ENCODE measurements around the gene GPC3.

GPC3 gene

GRCh38 chrX:134006484-134007161 lies 21.2 kb upstream of the GPC3 start:
- Histone ChIP-seq H3K4me1 (ENCODE audit: insufficient read depth, insufficient read length) (no peaks in the 10 kb centered on the region), H3K27me3 (ENCODE audit: insufficient read depth, insufficient read length) (no peaks in the 10 kb centered on the region), H3K36me3 (ENCODE audit: insufficient read depth, insufficient read length, low read length) (no peaks in the 10 kb centered on the region), H3K4me3 (ENCODE audit: insufficient read length, low read depth) (no peak overlapping the region), H3K9me3 (ENCODE audit: insufficient read depth, low read length) (no peaks in the 10 kb centered on the region), H3K9ac (ENCODE audit: insufficient read length, low read depth) (no peak overlapping the region)
- no peak for DNase-seq (ENCODE audit: low read depth, low spot score)
- TF ChIP-seq SUZ12 (IDR thresholded peaks at IDR 0.05; ENCODE audit: extremely low read depth, insufficient read depth, insufficient read length) = no peak
- no peak for TF ChIP-seq YY1 (IDR thresholded peaks at IDR 0.05; ENCODE audit: insufficient read depth, insufficient read length)
- no peak for TF ChIP-seq ZNF274 (IDR thresholded peaks at IDR 0.05; ENCODE audit: low read depth, low read length)

- Histone ChIP-seq H3K27me3 (ENCODE audit: insufficient read depth, insufficient read length) (no peaks in the 10 kb centered on the region), H3K9ac (ENCODE audit: insufficient read length, low read depth) (no peak overlapping the region), H3K9me3 (ENCODE audit: insufficient read depth, low read length) (no peaks in the 10 kb centered on the region), H3K36me3 (ENCODE audit: insufficient read depth, insufficient read length, low read length) (no peaks in the 10 kb centered on the region), H3K4me1 (ENCODE audit: insufficient read depth, insufficient read length) (no peaks in the 10 kb centered on the region), H3K4me3 (ENCODE audit: insufficient read length, low read depth) (no peak overlapping the region)
- TF ChIP-seq ZNF274 (IDR thresholded peaks at IDR 0.05; ENCODE audit: low read depth, low read length) (no peak), YY1 (IDR thresholded peaks at IDR 0.05; ENCODE audit: insufficient read depth, insufficient read length) (no peak), SUZ12 (IDR thresholded peaks at IDR 0.05; ENCODE audit: extremely low read depth, insufficient read depth, insufficient read length) (no peak)
- DNase-seq (ENCODE audit: low read depth, low spot score) = no peak
Observed at GRCh38 chrX:134004084-134004483, 18.7 kb upstream of the GPC3 start.

GRCh38 chrX:134002921-134003615 lies 17.7 kb upstream of the GPC3 start:
- Histone ChIP-seq H3K27me3 (ENCODE audit: insufficient read depth, insufficient read length) (no peaks in the 10 kb centered on the region), H3K4me1 (ENCODE audit: insufficient read depth, insufficient read length) (no peaks in the 10 kb centered on the region), H3K9me3 (ENCODE audit: insufficient read depth, low read length) (no peaks in the 10 kb centered on the region), H3K9ac (ENCODE audit: insufficient read length, low read depth) (no peak overlapping the region), H3K36me3 (ENCODE audit: insufficient read depth, insufficient read length, low read length) (no peaks in the 10 kb centered on the region), H3K4me3 (ENCODE audit: insufficient read length, low read depth) (no peak overlapping the region)
- no peak for DNase-seq (ENCODE audit: low read depth, low spot score)
- TF ChIP-seq SUZ12 (IDR thresholded peaks at IDR 0.05; ENCODE audit: extremely low read depth, insufficient read depth, insufficient read length) (no peak), YY1 (IDR thresholded peaks at IDR 0.05; ENCODE audit: insufficient read depth, insufficient read length) (no peak), ZNF274 (IDR thresholded peaks at IDR 0.05; ENCODE audit: low read depth, low read length) (no peak)

GRCh38 chrX:134000260-134001245 lies 15.2 kb upstream of the GPC3 start:
- Histone ChIP-seq H3K9me3 (ENCODE audit: insufficient read depth, low read length) (no peaks in the 10 kb centered on the region), H3K27me3 (ENCODE audit: insufficient read depth, insufficient read length) (no peaks in the 10 kb centered on the region), H3K4me3 (ENCODE audit: insufficient read length, low read depth) (no peak overlapping the region), H3K36me3 (ENCODE audit: insufficient read depth, insufficient read length, low read length) (no peaks in the 10 kb centered on the region), H3K9ac (ENCODE audit: insufficient read length, low read depth) (no peak overlapping the region), H3K4me1 (ENCODE audit: insufficient read depth, insufficient read length) (no peaks in the 10 kb centered on the region)
- no peak for TF ChIP-seq YY1 (IDR thresholded peaks at IDR 0.05; ENCODE audit: insufficient read depth, insufficient read length)
- no peak for TF ChIP-seq ZNF274 (IDR thresholded peaks at IDR 0.05; ENCODE audit: low read depth, low read length)
- TF ChIP-seq SUZ12 (IDR thresholded peaks at IDR 0.05; ENCODE audit: extremely low read depth, insufficient read depth, insufficient read length) = no peak
- DNase-seq (ENCODE audit: low read depth, low spot score) = no peak

- no peaks in the 10 kb centered on the region for H3K27me3 ChIP-seq (ENCODE audit: insufficient read depth, insufficient read length)
- no peak overlapping the region for H3K9ac ChIP-seq (ENCODE audit: insufficient read length, low read depth)
- H3K36me3 ChIP-seq (ENCODE audit: insufficient read depth, insufficient read length, low read length) = no peaks in the 10 kb centered on the region
- H3K9me3 ChIP-seq (ENCODE audit: insufficient read depth, low read length) = no peaks in the 10 kb centered on the region
- DNase-seq (ENCODE audit: low read depth, low spot score) = no peak
- no peak overlapping the region for H3K4me3 ChIP-seq (ENCODE audit: insufficient read length, low read depth)
- TF ChIP-seq YY1 (IDR thresholded peaks at IDR 0.05; ENCODE audit: insufficient read depth, insufficient read length) (no peak), SUZ12 (IDR thresholded peaks at IDR 0.05; ENCODE audit: extremely low read depth, insufficient read depth, insufficient read length) (no peak), ZNF274 (IDR thresholded peaks at IDR 0.05; ENCODE audit: low read depth, low read length) (no peak)
- H3K4me1 ChIP-seq (ENCODE audit: insufficient read depth, insufficient read length) = no peaks in the 10 kb centered on the region
Observed at GRCh38 chrX:133999031-133999705, 13.8 kb upstream of the GPC3 start.

- H3K4me1 ChIP-seq (ENCODE audit: insufficient read depth, insufficient read length) = no peaks in the 10 kb centered on the region
- no peak for TF ChIP-seq ZNF274 (IDR thresholded peaks at IDR 0.05; ENCODE audit: low read depth, low read length)
- no peak for TF ChIP-seq SUZ12 (IDR thresholded peaks at IDR 0.05; ENCODE audit: extremely low read depth, insufficient read depth, insufficient read length)
- no peak for TF ChIP-seq YY1 (IDR thresholded peaks at IDR 0.05; ENCODE audit: insufficient read depth, insufficient read length)
- H3K9ac ChIP-seq (ENCODE audit: insufficient read length, low read depth) = no peak overlapping the region
- no peaks in the 10 kb centered on the region for H3K27me3 ChIP-seq (ENCODE audit: insufficient read depth, insufficient read length)
- H3K9me3 ChIP-seq (ENCODE audit: insufficient read depth, low read length) = no peaks in the 10 kb centered on the region
- no peak for DNase-seq (ENCODE audit: low read depth, low spot score)
- H3K4me3 ChIP-seq (ENCODE audit: insufficient read length, low read depth) = no peak overlapping the region
- H3K36me3 ChIP-seq (ENCODE audit: insufficient read depth, insufficient read length, low read length) = no peaks in the 10 kb centered on the region
Observed at GRCh38 chrX:133995759-133996158, 10.4 kb upstream of the GPC3 start.
